NCI-H1694 treated with DMSO at 0.1 percent for 48 hours (cell line): ENCODE results near the gene KRTAP2-3.

ENCODE experiments used
- DNase-seq: peaks from one replicate; lab custom pipeline; 2025; lab: John Stamatoyannopoulos, UW

The KRTAP2-3 gene

DNA sequence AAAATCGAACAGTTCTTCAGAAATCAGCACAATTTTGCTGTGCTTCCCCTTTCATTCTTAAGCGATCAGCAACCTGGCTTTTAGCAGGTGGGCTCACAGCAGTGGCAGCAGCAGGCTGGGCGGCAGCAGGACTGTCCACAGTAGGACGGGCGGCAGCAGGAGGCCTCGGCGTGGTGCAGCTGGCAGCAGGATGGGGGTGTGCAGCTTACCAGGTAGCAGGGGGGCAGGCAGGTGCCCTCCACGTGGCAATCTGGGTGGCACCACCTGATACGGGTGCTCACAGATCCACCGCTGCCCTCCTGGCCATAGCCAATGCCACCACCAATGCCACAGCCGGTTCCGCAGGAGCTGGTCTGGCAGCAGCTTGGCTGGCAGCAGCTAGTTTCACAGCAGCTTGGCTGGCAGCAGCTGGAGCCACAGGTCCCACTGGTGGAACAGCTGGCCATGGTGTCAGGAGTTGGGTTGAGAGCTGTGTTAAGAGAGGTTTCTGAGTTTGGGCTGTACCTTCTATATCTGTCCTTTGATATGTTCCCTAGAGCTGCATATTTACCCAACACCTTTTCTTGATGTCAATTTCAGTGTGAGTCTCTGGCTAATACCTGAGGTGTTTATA, 30.2 kb downstream of the KRTAP2-3 start, which contains the start of gene KRTAP1-4:
Gene KRTAP1-4, minus strand, starts transcription at position 563 of the 613 bp plus-strand sequence. Its CDS starts 117 bp downstream, at position 446.
- no peak for DNase-seq

DNA sequence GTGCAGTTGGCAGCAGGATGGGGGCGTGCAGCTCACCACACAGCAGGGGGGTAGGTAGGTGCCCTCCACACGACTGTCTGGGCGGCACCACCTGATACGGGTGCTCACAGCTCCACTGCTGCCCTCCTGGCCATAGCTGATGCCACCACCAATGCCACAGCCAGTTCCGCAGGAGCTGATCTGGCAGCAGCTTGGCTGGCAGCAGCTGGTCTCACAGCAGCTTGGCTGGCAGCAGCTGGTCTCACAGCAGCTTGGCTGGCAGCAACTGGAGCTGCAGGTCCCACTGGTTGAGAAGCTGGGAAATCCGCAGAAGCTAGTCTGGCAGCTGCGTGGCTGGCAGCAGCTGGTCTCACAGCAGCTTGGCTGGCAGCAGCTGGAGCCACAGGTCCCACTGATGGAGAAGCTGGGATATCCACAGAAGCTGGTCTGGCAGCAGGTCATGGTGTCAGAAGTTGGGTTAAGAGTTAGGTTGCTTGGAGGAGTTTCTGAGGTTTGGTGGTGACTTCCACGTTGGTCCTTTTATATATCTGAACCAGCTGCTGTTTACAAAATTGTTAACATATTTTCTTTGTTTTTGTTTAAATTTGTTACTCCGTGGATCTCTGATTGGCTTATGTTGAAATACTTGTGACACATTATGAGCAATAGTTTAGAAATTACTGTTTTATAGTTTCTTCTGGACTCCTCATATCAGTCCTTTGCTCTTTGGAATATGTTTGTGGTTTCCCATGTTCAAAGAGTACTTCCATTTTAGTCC, 33.0 kb downstream of the KRTAP2-3 start, which contains the start of gene KRTAP1-5:
Gene KRTAP1-5, minus strand, starts transcription at position 494 of the 757 bp plus-strand sequence. Its CDS starts 53 bp downstream, at position 441.
- no peak for DNase-seq

DNA sequence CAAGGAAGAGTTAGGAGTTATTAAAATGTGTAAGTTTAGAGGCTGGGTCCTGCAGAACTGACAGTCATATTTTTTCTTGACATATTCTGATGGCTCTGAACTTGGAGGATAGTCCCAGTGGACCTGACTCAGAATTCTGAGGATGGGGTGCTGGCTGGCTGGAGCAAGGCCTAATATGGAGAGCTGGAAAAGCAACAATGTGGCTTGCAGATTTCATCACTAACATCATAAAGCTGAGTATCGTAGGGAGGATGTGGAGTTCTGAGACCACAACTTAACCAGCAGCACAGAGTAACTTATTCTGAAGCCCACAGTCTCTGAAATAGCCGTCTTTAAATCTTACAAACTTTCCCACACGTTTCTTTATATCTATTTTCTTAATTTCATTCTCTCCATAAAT, 35.2 kb downstream of the KRTAP2-3 start:
- no peak for DNase-seq

DNA sequence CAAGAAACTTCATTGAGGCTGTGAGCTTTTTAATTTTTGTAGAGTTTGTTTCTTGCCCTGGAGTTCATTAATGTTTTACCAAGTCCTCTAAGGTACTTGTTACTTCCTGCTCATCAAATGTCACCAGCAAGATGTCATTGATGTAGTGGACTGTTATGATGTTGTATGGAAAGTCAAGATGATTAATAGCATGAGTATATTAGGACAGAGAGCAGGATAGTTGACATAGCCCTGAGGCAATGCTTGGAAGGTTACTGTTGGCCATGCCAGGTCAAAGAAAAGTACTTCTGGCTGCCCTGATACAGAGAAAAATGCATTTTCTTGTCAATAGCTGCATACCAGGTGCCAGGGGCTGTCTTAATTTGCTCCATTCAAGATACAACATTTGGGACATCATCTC, 39.6 kb downstream of the KRTAP2-3 start:
- DNase-seq: no peak

DNA sequence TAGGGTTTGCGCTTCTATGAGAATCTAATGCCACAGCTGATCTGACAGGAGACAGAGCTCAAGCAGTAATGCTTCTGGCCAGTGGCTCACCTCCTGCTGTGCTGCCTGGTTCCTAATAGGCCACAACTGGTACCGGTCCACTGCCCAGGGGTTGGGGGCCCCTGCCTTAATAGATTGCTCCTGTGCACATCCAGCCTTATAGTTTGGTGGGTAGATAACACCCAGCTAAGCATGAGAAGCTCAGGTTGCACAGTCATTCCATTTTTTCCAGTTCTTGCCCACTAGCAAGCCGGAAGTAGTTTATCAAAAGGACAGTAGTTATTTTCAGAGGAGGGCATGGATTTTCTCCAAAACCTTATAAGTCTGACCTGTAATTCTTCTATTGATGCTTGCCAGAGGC, 40.5 kb downstream of the KRTAP2-3 start:
- DNase-seq: no peak

DNA sequence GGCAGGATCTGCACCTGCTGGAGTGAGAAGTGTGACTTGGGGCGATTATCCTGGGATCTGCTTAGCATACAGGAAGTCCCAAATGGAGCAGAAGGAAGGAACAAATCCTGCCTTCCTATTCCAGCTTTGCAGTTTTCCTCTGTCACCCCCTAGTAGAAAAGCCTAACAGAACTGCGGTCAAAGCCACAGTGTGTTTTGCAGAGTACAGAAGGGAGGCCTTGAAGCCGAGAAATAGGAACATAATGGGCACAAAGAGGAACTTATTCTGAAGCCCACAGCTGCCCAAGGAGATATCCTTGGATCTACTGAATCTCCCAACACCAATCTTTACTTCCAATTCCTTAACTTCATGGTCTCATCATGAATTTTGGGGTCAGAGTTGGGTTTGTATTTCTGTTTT, 41.4 kb downstream of the KRTAP2-3 start:
- DNase-seq: no peak

DNA sequence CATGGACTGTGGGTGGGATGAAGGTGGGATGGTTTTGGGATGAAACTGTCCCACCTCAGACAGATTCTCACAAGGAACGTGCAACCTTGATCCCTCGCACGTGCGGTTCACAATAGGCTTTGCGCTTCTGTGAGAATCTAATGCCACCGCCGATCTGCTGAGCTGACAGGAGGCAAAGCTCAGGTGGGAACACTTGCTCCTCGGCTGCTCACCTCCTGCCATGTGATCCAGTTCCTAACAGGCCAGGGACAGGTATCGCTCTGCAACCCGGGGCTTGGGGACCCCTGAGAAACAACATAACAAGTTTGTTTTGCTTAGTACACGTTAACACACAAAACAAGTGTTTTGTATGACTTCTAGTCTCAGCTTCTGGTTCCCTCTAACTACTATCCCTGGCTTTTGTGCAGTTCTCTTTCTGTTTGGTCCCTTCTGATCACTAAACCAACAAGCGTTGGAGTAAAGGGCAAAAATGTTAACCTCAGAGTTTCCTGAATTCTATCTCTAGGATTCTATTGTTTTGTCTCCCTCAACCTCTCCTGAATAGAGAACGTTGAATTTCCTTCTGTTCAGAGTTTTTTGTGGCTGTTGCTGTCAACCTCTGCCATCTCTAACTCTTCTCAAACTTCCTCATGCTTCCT, 43.2 kb downstream of the KRTAP2-3 start:
- no peak for DNase-seq

DNA sequence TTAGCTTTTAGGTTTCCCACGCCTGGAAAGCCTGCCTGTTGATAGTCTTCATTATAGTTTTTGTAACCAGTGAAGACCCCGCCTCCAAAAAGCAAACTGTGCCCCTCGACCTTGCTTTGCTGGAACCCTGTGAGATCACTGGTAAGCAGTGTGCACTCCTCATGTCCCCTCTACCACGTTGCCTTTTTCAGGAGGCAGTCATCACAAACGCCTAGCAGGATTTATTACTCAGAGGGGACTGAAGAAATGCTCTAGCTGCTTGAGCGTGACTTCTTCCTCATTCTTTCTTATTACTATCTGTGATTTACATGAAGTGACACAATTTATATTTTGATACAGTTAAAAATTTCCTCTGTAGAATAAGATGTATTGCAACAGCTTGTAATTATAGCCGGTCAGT, 44.5 kb downstream of the KRTAP2-3 start:
- DNase-seq: no peak

DNA sequence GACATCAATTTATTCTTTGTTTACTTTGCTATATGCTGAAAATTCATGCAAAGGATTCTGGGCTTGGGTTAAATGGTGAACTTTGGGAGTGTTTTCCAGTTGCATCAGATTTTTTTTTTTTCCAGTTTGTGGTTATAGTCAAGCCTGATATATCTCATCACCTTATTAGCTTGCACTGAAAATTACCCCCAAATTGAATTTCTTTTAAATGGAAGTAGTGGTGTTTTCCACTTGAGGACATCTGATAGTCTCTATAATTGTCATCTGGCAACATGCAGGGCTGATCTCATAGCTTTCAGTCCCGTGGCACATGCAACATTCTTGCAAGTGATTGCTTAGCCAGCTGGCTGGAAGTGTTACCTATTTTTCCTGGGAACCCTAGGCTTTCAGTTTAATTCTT, 46.3 kb downstream of the KRTAP2-3 start:
- no peak for DNase-seq

DNA sequence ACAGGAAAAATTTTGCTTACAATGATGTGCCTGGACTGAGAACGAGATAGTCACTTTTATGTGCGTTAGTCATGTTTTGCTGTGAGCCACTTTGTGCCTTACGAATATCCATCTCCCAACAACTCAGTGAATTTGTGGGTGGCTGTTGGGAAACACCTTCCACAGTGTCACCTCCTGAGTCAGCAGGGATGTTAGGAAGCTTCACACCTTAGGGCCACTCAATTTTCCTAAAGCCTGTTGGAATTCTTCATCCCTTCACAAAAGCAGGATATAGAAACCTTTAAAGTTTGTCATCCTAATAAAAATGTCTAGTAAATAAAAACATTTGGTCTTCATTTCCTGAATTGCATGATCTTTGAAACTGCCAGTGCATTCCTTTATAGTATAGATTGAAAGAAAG, 46.7 kb downstream of the KRTAP2-3 start:
- no peak for DNase-seq

DNA sequence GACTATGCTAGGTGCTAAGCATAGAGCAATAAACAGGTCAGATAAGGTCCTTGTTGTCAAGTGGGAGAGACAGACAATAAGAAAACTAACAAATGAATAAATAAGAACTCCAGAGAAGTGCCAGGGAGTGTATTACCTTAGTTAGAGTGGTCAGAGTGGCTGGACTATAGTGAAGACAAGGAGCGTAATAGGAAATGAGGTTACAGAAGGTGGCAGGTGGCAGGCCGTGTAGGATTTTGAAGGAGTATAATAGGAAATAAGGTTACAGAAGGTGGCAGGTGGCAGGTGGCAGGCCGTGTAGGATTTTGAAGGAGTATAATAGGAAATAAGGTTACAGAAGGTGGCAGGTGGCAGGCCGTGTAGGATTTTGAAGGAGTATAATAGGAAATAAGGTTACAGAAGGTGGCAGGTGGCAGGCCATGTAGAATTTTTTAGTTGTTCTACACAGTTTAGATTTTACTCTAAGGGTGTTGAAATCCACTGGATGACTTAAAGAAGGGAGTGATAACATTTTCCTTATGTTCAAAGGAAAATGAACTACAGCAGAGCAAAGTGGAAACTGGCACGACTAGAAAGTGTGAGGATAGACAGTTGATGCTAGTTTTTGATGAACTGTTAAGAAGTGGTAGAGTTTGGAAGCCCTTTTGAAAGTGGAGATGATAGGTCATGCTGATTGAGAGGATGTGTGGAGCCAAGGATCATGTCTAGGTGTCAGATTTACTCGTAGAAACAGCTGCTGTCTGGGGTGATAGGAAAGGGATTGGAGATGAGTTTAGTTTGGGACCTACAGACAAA, 47.4 kb downstream of the KRTAP2-3 start:
- DNase-seq: no peak

DNA sequence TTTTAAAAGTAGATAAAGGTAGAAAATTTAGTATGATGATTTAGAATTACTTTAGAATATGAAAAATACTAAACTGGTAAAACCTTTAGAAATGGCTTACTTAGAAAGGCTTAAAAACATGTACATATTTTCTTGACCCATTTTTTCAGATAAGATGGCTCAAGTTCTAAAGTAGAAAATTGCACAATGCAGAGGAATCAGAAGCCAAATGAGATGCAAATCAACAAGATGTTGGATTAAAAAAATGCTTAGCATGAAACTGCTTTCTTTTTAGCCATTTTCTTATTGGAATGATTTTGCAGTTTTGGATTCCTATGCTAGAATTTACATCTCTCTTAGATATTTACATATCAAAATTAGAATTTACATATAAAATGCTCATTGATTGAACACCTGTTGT, 49.5 kb downstream of the KRTAP2-3 start:
- DNase-seq: no peak

DNA sequence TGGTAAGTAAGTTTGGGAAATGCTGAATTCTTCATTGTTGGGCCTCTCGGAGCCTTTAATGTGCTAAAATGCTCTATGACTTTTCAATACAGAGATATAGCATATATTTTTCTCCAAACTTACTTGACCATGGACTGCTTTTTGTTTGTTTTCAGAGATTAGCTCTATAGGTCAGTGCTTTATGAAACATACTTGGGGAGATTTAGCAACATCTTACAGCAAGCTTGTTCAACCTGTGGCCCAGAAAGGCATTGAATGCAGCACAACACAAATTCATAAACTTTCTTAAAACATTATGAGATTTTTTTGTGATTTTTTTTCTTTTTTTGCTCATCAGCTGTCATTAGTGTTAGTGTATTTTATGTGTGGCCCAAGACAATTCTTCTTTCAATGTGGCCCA, 50.0 kb downstream of the KRTAP2-3 start:
- DNase-seq: no peak

DNA sequence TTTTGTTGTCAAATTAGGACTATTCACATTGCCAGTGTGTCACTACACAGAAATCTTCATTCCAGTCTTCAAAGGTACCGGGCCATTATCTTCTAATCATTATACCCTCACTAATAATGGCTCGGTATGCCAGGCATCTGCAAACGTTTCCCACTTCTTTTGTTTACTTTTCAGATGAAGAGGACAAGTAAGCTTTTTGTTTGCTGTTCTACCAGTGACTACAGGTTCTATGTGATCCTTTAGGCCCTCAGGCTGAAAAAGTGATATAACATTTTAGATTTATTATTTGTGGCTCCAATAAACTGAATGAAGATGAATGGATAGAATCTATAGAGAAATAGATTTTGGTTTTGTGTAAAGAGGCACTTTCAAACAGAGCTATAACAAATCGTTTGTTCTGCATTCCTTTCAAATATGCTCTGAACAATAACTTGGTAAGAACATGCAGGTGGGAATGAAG, 50.6 kb downstream of the KRTAP2-3 start:
- no peak for DNase-seq
